WERI-Rb-1 (cell line): ENCODE data around the gene RAB11A.

Source experiments
- DNase-seq: peaks from one replicate; pipeline ENCODE4 v3.0.0-alpha.2; 2020
- H3K27ac ChIP-seq: fragments of 250-450 bp; sonication (Bioruptor Pico); 2 replicates; pipeline ENCODE4 v1.5.1; 2020; ENCODE audit warnings: mild to moderate bottlenecking, moderate library complexity
- H3K27me3 ChIP-seq: fragments of 250-450 bp; sonication (Bioruptor Pico); 2 replicates; pipeline ENCODE4 v1.5.1; 2021; ENCODE audit warnings: mild to moderate bottlenecking, low read depth, moderate library complexity; ENCODE audit not compliant: insufficient read depth, severe bottlenecking
- H3K36me3 ChIP-seq: fragments of 250-450 bp; sonication (Bioruptor Pico); 2 replicates; pipeline ENCODE4 v1.5.1; 2020; ENCODE audit warnings: mild to moderate bottlenecking, moderate library complexity
- H3K4me3 ChIP-seq: 2 replicates; pipeline ENCODE4 v1.5.1; 2011; ENCODE audit warnings: low read depth, mild to moderate bottlenecking, control low read depth, low read length
- H3K9me3 ChIP-seq: fragments of 250-450 bp; sonication (Bioruptor Pico); 2 replicates; pipeline ENCODE4 v1.5.1; 2021; ENCODE audit warnings: mild to moderate bottlenecking, moderate library complexity; ENCODE audit not compliant: severe bottlenecking
- TF ChIP-seq, protein P1 (sequence below): IDR thresholded peaks from 2 replicates; pipeline ENCODE4 v1.5.1; 2011; ENCODE audit warnings: low read depth, mild to moderate bottlenecking, control low read depth, inconsistent platforms, low read length

RAB11A gene

DNA sequence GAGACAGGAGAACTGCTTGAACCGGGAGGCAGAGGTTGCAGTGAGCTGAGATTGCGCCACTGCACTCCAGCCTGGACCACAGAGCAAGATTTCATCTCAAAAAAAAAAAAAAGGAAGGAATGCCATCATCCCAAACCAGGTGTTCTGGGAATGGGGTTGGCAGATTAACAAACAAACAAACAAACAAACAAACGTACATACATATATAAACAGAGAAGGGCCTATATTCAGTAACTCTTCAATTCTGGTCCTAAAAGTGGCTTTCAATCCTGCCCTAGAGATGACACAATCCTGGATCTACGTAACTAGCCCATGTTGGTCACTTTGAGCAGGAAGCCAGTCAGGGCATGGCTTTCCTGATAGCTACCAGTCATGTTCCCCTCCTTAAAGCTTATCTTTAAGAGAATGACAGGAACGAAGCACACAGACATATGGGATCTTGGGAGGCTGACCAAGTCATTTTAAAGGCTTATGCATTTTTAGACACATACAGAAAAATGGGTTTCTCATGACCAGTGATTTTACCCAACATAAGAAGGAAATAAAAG is 29.9 kb upstream of the RAB11A start:
- H3K36me3 ChIP-seq = no peaks in the 10 kb centered on the region
- DNase-seq = no peak
- H3K9me3 ChIP-seq = no peaks in the 10 kb centered on the region
- H3K27me3 ChIP-seq = no peaks in the 10 kb centered on the region
- no peak overlapping the region for H3K4me3 ChIP-seq
- TF ChIP-seq, protein P1, sequence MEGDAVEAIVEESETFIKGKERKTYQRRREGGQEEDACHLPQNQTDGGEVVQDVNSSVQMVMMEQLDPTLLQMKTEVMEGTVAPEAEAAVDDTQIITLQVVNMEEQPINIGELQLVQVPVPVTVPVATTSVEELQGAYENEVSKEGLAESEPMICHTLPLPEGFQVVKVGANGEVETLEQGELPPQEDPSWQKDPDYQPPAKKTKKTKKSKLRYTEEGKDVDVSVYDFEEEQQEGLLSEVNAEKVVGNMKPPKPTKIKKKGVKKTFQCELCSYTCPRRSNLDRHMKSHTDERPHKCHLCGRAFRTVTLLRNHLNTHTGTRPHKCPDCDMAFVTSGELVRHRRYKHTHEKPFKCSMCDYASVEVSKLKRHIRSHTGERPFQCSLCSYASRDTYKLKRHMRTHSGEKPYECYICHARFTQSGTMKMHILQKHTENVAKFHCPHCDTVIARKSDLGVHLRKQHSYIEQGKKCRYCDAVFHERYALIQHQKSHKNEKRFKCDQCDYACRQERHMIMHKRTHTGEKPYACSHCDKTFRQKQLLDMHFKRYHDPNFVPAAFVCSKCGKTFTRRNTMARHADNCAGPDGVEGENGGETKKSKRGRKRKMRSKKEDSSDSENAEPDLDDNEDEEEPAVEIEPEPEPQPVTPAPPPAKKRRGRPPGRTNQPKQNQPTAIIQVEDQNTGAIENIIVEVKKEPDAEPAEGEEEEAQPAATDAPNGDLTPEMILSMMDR = no peak
- H3K27ac ChIP-seq = no peak overlapping the region

DNA sequence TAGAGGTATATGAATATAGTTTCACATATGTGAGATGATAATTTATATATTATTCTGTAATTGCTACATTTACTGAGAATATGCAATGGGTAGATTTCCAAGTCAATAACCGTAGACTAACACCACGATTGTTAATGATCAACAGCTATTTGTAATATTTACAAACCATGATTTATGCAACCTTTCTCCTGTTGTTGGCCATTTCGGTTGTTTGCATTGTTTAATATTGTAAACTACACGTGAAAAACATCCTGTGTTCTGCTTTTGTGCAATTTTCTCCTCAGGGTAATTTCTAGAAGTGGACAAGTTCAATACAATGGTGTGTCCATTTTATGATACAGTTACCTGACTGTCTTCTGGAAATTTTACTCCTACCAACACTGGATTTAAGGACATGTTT is 29.3 kb upstream of the RAB11A start:
- H3K4me3 ChIP-seq = no peak overlapping the region
- no peaks in the 10 kb centered on the region for H3K36me3 ChIP-seq
- TF ChIP-seq, protein P1 = no peak
- no peak for DNase-seq
- no peak overlapping the region for H3K27ac ChIP-seq
- H3K9me3 ChIP-seq = no peaks in the 10 kb centered on the region
- H3K27me3 ChIP-seq = no peaks in the 10 kb centered on the region

DNA sequence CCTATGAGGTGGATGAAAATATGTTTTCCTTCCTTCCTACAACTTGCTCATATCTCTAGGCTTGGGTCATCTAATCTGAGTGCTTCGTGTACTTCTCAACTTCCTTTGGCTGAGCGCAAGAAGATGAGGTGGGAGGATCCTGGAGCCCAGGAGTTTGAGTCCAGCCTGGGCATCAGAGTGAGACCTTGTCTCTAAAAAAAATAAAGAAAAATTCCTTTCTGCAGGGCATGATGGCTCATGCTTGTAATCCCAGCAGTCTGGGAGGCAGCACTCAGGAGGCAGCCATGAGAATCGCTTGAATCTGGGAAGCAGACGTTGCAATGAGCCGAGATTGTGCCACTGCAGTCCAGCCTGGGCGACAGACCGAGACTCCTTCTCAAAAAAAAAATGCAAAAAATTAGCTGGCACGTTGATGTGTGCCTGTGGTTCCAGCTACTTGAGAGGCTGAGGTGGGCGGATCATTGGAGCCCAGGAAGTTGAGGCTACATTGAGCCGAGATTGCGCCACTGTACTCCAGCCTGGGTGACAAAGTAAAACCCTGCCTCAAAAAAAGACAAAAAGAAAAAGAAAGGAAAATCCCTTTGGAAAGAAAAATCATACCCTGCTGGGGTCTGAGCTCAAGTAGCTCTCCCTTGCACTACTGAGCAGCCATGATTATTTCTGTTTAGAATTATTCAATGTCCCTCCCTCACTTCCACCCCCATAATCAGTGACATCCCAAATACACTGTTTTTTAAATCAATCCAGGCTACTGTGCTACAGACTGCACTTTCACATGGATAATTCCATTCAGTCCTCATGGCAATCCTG is 28.0 kb upstream of the RAB11A start:
- Histone ChIP-seq H3K27me3 (no peaks in the 10 kb centered on the region), H3K36me3 (no peaks in the 10 kb centered on the region), H3K9me3 (no peaks in the 10 kb centered on the region), H3K27ac (no peak overlapping the region), H3K4me3 (no peak overlapping the region)
- TF ChIP-seq, protein P1 = no peak
- DNase-seq = no peak

DNA sequence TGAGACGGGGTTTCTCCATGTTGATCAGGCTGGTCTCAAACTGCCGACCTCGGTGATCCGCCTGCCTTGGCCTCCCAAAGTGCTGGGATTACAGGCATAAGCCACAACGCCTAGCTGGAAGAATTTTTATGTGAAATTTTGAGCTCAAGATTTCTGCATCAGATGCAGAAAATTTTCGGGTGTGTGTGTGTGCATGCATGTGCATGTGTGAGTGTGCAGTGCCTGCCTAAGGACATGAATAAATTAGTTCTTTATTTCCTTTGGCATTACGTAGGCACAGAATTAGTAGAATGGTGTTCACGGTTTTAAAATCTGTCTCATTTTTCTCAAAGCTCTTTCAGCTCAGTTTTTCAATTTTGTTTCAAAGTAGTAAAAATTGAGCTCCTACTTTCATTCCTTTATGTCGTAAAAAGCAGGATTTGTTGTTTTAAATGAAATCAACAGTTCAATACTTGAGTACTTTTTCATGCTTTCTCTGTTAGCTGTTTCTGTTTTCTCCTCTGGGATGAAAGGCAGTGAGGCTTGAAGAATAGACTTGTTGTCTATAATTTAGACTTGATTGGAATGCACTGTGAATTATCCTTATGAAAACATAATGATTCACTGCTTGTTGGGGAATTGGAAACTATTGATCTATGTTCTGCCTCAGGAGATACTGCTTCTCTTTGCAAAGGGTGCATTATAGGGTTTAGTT is 23.3 kb upstream of the RAB11A start:
- no peak for DNase-seq
- TF ChIP-seq, protein P1 = no peak

DNA sequence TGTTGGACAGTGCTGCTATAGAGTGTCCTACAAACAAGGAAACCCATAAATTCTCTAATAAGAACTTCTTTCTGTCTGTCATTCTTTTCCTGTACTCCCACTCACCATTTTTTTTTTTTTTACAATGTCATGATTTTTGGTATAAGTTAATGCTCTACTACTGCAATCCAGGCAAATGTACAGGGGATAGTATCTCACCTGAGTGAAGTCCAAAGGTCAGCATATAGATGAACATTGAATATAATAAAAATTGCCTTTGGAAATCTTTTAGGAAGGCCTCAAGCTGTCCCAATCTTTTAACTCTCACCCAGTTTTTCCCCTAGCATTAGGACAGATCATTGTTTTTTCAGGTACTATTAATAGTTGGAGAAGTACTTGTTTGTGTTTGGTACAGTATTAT is 21.3 kb upstream of the RAB11A start:
- no peak for DNase-seq
- Histone ChIP-seq H3K36me3 (no peaks in the 10 kb centered on the region), H3K9me3 (no peaks in the 10 kb centered on the region), H3K4me3 (no peak overlapping the region), H3K27ac (no peak overlapping the region), H3K27me3 (no peaks in the 10 kb centered on the region)
- TF ChIP-seq, protein P1 = no peak

More for the DNA sequence above, 23.3 kb upstream of the RAB11A start:
- Histone ChIP-seq H3K4me3 (no peak overlapping the region), H3K27me3 (no peaks in the 10 kb centered on the region), H3K36me3 (no peaks in the 10 kb centered on the region), H3K27ac (no peak overlapping the region), H3K9me3 (no peaks in the 10 kb centered on the region)
